Measurements from ENCODE around the gene ACVR2A.
A peak's percentile ranks its signal among the peaks of the same experiment; 100 is the strongest.

The ACVR2A gene

GRCh38 chr2:147844697-147845410 is at the start of gene ACVR2A:
Gene ACVR2A (plus strand): TSS chr2:147845029. CDS start chr2:147845153, 124 bp downstream.
- peak; percentile 54 to 75 for DNase-seq

DNA sequence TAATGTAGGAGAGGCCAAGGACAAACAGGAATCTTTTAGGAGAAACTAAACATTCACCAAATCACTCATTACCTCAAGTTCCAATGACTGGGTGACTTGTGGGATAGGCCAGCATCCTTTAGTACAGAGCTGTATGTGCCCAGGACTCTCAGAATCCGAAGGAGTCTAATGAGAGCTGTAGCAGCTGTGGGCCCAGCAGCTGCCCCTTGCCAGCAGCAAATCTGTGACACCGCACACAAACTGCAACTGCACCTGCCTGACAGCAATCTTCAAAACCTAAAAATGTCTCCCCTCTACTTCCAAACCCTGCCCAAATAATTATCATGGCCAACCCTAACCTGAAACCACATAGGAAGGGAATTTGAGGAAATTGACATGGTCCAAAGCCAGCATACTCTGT is 44.5 kb upstream of the ACVR2A start:
- no peak for DNase-seq

GRCh38 chr2:147806846-147807245 is 38.0 kb upstream of the ACVR2A start:
- no peak for DNase-seq

DNA sequence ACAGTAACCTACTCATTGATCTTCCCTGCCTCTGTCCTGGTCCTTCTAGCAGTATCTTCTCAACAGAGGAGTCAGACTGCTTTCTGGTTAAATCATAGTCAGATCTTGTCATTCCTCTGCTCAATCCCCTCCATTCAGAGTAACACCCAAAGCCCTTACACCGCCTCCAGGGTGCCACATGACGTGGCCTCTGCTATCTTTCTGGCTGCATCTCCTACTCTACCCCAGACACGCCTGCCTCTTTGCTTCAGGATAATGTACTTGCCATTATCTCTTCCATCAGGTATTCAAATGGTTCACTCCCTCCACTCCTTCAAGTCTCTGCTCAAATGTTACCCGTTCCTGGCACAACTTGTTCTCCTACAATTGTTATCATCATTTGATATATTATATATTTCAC is 36.3 kb upstream of the ACVR2A start:
- DNase-seq, result no peak

GRCh38 chr2:147810883-147811765 is 33.7 kb upstream of the ACVR2A start:
- DNase-seq, result no peak

DNA sequence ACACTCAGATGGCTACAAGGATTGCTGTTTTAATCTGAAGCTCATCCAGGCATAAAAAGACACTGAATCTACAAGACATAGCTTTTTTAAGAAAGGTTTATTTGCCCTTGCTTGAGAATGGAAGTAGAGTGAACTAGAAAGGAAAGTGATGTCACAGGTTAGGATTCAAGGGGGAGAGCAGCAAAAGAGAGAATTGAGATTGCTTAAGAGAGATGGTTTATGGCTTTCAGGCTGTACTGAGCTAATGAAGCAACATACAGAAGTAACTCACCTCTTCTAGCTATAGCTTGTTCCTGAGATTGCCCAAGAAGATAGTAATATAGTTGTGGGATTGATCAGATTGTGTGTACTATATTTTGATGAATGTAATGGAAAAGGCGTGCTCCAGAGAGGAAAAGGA is 26.1 kb upstream of the ACVR2A start:
- no peak for DNase-seq

GRCh38 chr2:147824620-147825019 is 20.2 kb upstream of the ACVR2A start:
- no peak for DNase-seq

- DNase-seq, result no peak
These were observed 18.3 kb upstream of the ACVR2A start for GRCh38 chr2:147826278-147827087.

- DNase-seq, result no peak
These were observed 17.8 kb upstream of the ACVR2A start for GRCh38 chr2:147827088-147827375.

DNA sequence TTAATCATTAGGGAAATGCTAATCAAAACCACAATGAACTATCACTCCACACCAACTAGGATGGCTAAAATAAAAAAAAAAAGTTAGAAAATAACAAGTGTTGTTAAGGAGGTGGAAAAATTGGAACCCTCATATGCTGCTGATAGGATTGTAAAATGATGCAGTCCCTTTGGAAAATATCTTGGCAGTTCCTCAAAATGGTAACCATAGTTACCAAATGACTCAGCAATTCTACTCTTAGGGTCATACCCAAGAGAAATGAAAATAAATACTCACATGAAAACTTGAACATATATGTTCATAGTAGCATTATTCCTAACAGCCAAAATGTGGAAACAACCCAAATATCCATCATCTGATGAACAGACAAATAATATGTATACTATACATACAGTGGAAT is 15.7 kb upstream of the ACVR2A start:
- peak in 1 of 2 experiments; percentile 7 for DNase-seq

- no peak for DNase-seq
These were observed 8.7 kb upstream of the ACVR2A start for GRCh38 chr2:147836099-147836498.

GRCh38 chr2:147843391-147843863 is 1.4 kb upstream of the ACVR2A start:
- DNase-seq, result no peak

DNA sequence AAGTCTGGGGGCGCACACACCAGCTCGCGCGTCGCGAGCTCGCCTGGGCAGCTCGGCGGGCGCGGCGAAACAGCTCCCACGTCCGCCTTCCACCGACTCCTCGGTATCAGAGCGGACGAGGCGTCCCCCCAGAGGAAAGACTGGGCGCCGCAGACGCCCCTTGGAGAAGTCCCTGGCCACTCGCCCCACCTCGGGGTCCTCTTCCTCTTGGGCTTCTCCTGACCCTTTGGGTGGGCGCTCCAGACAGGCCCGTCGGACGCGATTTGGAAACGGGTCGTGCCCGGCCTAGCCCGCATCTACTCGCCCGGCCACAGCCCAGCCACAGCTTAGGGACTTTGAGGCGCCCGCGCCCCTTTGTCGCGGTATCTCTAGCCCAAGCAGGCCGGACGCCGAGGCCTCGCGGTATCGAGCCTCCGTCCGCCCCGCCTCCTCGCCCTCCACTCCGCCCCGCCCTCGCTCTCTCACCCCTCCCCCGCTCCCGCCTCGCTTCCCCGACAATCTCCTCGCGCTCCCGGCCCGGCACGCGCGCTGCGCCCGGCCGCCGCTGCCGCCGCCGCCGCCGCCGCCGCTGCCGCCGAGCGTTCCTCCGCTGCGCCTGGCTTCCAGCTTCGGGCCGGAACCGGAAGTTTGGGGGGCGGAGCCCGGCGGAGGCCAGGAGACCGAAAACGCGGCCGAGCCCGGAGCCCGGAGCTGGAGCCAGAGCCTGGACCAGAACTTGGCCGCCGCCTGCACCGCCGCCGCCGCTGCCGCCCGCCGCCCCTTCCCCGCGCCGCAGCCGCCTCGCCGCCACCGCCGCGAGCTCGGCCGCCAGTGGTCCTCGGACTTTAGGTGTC is 749 bp upstream of the ACVR2A start:
- DNase-seq, result peak; percentile 89 to 93

DNA sequence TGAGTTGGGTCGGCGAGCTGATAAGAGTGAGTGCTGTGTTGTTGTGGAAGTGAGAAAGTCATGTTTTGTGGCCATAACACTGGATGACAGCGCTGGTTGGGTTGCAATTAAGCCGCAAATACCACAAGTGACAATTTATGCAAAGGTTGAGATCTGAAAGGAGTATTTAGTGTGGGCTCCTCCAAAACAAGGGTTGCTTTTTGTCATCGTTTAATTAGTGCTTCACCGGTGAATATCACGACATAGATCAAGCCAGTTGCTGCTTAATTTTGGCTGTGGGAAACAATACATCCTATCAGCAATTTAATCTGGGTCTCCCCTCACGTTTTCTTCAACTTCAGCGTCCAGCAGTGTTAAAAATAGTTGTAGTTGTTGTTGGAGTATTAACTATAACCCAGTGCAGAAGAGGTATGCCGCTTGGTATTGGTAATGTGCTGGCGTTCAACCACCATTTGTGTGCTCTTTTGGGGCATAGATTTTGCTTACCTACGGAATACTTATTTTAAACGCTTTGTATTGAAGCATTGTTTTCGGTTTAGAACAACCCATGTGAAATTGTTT is 662 bp downstream of the ACVR2A start:
- peak in 1 of 2 experiments; percentile 20 for DNase-seq

DNA sequence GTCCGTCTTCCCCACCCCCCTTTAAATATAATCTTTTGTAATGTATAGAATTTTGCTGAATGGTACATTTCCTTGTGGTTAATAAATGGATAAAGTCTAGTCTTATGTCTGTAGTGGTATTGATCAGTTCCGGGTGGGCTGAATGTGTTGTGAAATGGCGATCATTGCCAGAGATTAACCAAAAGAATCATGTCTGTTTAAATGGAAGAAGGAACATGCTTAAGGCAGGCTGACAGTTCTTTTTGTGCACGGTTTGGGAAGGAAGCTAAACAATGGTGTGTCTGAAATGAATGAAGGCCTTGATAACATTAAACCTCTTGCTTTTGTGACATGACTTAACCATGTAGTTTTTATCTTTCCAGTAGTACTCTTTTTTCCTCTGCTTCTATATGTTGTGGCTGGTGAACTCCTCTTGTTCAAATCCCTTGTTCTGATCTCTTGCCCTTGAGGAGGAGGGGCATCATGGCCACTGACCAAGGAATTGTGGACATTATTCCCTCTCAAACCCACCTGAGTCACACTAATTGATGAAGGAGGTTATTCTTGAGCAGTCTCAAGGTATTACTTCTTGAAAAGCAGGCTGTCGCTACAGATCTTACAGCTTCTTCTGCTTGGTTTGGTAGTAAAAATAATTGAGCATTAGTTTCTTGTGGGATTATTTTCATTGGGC is 1.7 kb downstream of the ACVR2A start:
- DNase-seq, result peak in 1 of 2 experiments; percentile 10

- no peak for DNase-seq
These were observed 3.0 kb downstream of the ACVR2A start for GRCh38 chr2:147847746-147848391.

DNA sequence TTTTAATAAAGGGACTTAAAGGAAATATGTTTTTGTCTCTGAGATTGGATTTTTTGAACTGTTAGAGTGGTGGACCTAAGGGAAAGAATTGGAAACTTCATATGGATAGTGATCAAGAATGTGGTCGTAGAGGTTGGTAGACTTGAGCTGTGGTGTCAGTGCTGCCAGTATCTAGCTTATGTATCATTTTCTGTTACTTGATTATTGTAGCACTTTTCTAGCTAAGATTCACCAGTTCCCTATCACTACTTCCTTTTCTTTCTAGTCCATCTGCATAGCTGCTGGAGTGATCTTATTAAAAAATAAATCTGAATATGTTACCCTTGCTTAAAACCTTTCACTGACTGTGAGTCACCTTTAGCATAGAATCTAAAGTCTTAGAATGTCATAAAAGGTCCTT is 6.0 kb downstream of the ACVR2A start:
- DNase-seq, result no peak

- no peak for DNase-seq
These were observed 6.6 kb downstream of the ACVR2A start for GRCh38 chr2:147851244-147851930.

DNA sequence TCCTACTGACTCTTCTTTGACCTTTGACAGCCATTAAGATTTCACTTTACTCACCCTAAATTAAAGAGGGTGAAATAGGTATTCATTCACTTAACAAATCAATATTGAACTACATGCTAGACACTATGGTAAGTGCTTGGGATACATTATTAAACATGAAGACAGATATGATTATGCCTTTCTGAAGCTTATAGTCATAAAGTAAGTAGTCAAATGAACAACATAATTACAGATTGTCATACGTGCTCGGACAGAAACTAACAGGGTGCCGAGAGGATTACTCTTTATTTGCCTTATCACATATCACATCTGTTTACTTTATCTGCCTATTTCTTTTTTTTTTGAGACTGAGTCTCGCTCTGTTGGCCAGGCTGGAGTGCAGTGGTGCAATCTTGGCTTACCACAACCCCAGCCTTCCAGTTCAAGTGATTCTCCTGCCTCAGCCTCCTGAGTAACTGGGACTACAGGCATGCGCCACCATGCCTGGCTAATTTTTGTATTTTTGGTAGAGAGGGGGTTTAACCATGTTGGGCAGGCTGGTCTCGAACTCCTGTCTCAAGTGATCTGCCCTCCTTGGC is 9.8 kb downstream of the ACVR2A start:
- DNase-seq, result no peak

DNA sequence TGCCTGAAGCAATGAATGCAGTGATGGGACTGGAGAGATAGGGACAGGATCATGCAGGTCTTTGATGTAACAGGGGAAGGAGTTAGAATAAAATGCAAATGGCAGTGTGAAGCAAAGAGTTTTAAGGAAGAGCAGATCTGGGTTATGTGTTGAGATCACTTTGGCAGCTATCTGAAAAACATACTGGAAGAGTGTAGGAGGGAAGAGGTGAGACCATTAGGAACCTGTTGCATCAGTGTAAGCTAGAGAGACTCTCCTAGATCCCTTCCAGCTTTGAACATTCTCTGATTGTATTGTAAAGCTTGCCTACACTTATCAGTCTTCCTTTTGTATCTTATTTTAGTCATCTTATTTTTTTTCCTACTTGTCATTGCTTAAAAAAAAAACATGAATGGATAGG is 10.5 kb downstream of the ACVR2A start:
- DNase-seq, result no peak
